ENCODE data around the gene PDIK1L.
A peak's percentile ranks its signal among the peaks of the same experiment; 100 is the strongest.

Gene PDIK1L

GRCh38 chr1:26155370-26156284, 44.0 kb downstream of the PDIK1L start:
- no peak for DNase-seq (ENCODE audit: low read depth)

- DNase-seq (ENCODE audit: low read depth) = no peak
Measured at GRCh38 chr1:26156285-26157038, 44.8 kb downstream of the PDIK1L start.

GRCh38 chr1:26158271-26158907, 46.8 kb downstream of the PDIK1L start:
- DNase-seq (ENCODE audit: low read depth) = no peak

GRCh38 chr1:26158908-26159742, 47.5 kb downstream of the PDIK1L start, which contains the start of gene FAM110D:
FAM110D (plus strand) TSS chr1:26159079; CDS start chr1:26161292, 2,213 bp downstream.
- no peak for DNase-seq (ENCODE audit: low read depth)

- no peak for DNase-seq (ENCODE audit: low read depth)
Measured at GRCh38 chr1:26159743-26160039, 48.1 kb downstream of the PDIK1L start.

GRCh38 chr1:26160527-26161414, 49.1 kb downstream of the PDIK1L start:
- DNase-seq (ENCODE audit: low read depth) = no peak

GRCh38 chr1:26161415-26162219, 50.0 kb downstream of the PDIK1L start:
- peak; percentile 20 for DNase-seq (ENCODE audit: low read depth)

- DNase-seq (ENCODE audit: low read depth) = no peak
Measured at GRCh38 chr1:26162220-26162709, 50.6 kb downstream of the PDIK1L start.

GRCh38 chr1:26163684-26164035, 52.0 kb downstream of the PDIK1L start:
- DNase-seq (ENCODE audit: low read depth) = no peak

GRCh38 chr1:26164036-26164860, 52.6 kb downstream of the PDIK1L start:
- DNase-seq (ENCODE audit: low read depth) = peak; percentile 42

- DNase-seq (ENCODE audit: low read depth) = no peak
Measured at GRCh38 chr1:26164861-26165842, 53.5 kb downstream of the PDIK1L start.

GRCh38 chr1:26166719-26167281, 55.2 kb downstream of the PDIK1L start:
- DNase-seq (ENCODE audit: low read depth) = no peak

GRCh38 chr1:26168410-26169197, 57.0 kb downstream of the PDIK1L start, which contains the start of gene C1orf232:
C1orf232 (minus strand) TSS chr1:26168963; CDS start chr1:26168499, 464 bp downstream.
- no peak for DNase-seq (ENCODE audit: low read depth)

- DNase-seq (ENCODE audit: low read depth) = no peak
Measured at GRCh38 chr1:26169198-26169554, 57.6 kb downstream of the PDIK1L start.

- DNase-seq (ENCODE audit: low read depth) = peak; percentile 73
Measured at GRCh38 chr1:26169669-26170471, 58.2 kb downstream of the PDIK1L start, which contains the start of gene ZNF593. ZNF593 (plus strand) TSS chr1:26169908; CDS start chr1:26169984, 76 bp downstream.

- DNase-seq (ENCODE audit: low read depth) = no peak
Measured at GRCh38 chr1:26170472-26170821, 58.8 kb downstream of the PDIK1L start.
